Activated CD8-positive, alpha-beta memory T cell treated with anti-CD3 and anti-CD28 coated beads, Interleukin-2, amount 50 U/mL, for 24 hours (primary cell): ENCODE data around the gene HOXD12.

Source experiments
- DNase-seq: peaks from one replicate; pipeline ENCODE4 v3.0.0-alpha.2; 2020; ENCODE audit errors: extremely low read depth

The HOXD12 gene

GRCh38 chr2:176147800-176148496, 48.4 kb downstream of the HOXD12 start:
- no peak for DNase-seq

GRCh38 chr2:176148751-176149421, 49.3 kb downstream of the HOXD12 start:
- no peak for DNase-seq

GRCh38 chr2:176149481-176149938, 49.9 kb downstream of the HOXD12 start:
- DNase-seq = no peak

- no peak for DNase-seq
These were observed 50.5 kb downstream of the HOXD12 start for GRCh38 chr2:176149939-176150583.

- no peak for DNase-seq
These were observed 51.2 kb downstream of the HOXD12 start for GRCh38 chr2:176150584-176151441.

- DNase-seq = no peak
These were observed 52.1 kb downstream of the HOXD12 start, which contains the start of gene HOXD4 for GRCh38 chr2:176151442-176152287. Gene HOXD4 (plus strand): TSS chr2:176151550. CDS start chr2:176151634, 84 bp downstream.
